B cell (primary cell): Measurements from ENCODE around the gene ADAMTSL2. TPM values are rescaled to one million over a fixed set of nuclear protein-coding genes. Genes with fewer than 3 reads are reported as not detected.

Source experiments
- ATAC-seq: fragments of 200-7000 bp; cut with Tn5 transposase; one replicate; pipeline ENCODE4 v1.10.0; 2021; ENCODE audit warnings: low read depth, mild to moderate bottlenecking, moderate number of reproducible peaks, moderate library complexity
- CTCF ChIA-PET: fragments of 350-600 bp; sonication (Branson Sonifier 250); formaldehyde crosslinking; loops from one replicate; lab custom pipeline; 2021; ENCODE audit warnings: antibody characterized with exemption, inconsistent platforms; lab: Charles Lee
- POLR2A ChIA-PET: fragments of 350-600 bp; sonication (Branson Sonifier 250); formaldehyde crosslinking; loops from one replicate; lab custom pipeline; 2021; ENCODE audit warnings: antibody characterized with exemption; lab: Charles Lee
- DNase-seq: peaks from one replicate; pipeline ENCODE4 v3.0.0; 2013
- H2AFZ ChIP-seq: 2 replicates; pipeline ENCODE4 v1.6.1; 2012; ENCODE audit warnings: mild to moderate bottlenecking, low read depth, low read length; ENCODE audit not compliant: insufficient read depth, poor library complexity, severe bottlenecking
- H3K27ac ChIP-seq, 2 donors: 1 replicate in 1 of 2; 2 replicates in 1 of 2; pipeline ENCODE4 v1.5.1; 2012 to 2013; ENCODE audit warnings: low read length in 2 of 2, mild to moderate bottlenecking in 2 of 2, moderate library complexity in 1 of 2
- H3K27me3 ChIP-seq, 4 experiments: fragments of 200-600 bp in 1 of 4; sonication (generic) in 1 of 4; replicated peaks in 1 of 4; 1 replicate in 2 of 4; 2 replicates in 2 of 4; pipeline versions ENCODE4 v1.6.1 to v1.7.0; 2013 to 2016; ENCODE audit warnings: low read length in 3 of 4, mild to moderate bottlenecking in 2 of 4, mixed read lengths in 1 of 4, moderate library complexity in 1 of 4; ENCODE audit not compliant: insufficient read depth in 4 of 4, control insufficient read depth in 3 of 4; ENCODE audit errors: control extremely low read depth in 1 of 4
- H3K36me3 ChIP-seq, 2 experiments: replicated peaks in 1 of 2; 1 replicate in 1 of 2; 2 replicates in 1 of 2; pipeline versions ENCODE4 v1.6.1 to v1.7.1; 2013; ENCODE audit warnings: low read length in 1 of 2; ENCODE audit not compliant: insufficient read depth in 2 of 2, control insufficient read depth in 1 of 2; ENCODE audit errors: control extremely low read depth in 1 of 2, extremely low read depth in 1 of 2
- H3K4me1 ChIP-seq, 2 donors: fragments of 200-600 bp in 1 of 2; sonication (generic) in 1 of 2; 1 replicate in 1 of 2; 2 replicates in 1 of 2; pipeline versions ENCODE4 v1.5.1 to v1.6.1; 2013 to 2017; ENCODE audit warnings: low read length in 2 of 2; ENCODE audit not compliant: control insufficient read depth in 2 of 2, insufficient read depth in 2 of 2
- H3K4me2 ChIP-seq: replicated peaks from 2 replicates; pipeline ENCODE3; 2012; ENCODE audit warnings: mild to moderate bottlenecking, low read depth, low read length; ENCODE audit not compliant: poor library complexity, severe bottlenecking
- H3K4me3 ChIP-seq, 5 experiments: fragments of 200-600 bp in 1 of 5; sonication (generic) in 1 of 5; 1 replicate in 3 of 5; 2 replicates in 2 of 5; pipeline versions ENCODE4 v1.5.1 to v1.7.0; 2011 to 2016; ENCODE audit warnings: low read length in 4 of 5, mild to moderate bottlenecking in 4 of 5, low read depth in 2 of 5, control low read depth in 1 of 5, moderate library complexity in 1 of 5; ENCODE audit not compliant: insufficient read depth in 1 of 5; ENCODE audit errors: control extremely low read depth in 1 of 5, extremely low read depth in 1 of 5
- H3K79me2 ChIP-seq: fragments of 200-600 bp; sonication (generic); one replicate; pipeline ENCODE4 v1.6.0; 2016; ENCODE audit warnings: low read length; ENCODE audit not compliant: control insufficient read depth, insufficient read depth
- H3K9ac ChIP-seq: fragments of 200-600 bp; sonication (generic); 2 replicates; pipeline ENCODE4 v1.6.1; 2017; ENCODE audit warnings: mild to moderate bottlenecking, low read length, moderate library complexity
- H3K9me3 ChIP-seq, 3 donors: one replicate each; pipeline versions ENCODE4 v1.6.1 to v1.7.1; 2013; ENCODE audit warnings: low read length in 2 of 3; ENCODE audit not compliant: control insufficient read depth in 2 of 3, insufficient read depth in 1 of 3; ENCODE audit errors: control extremely low read depth in 1 of 3
- H4K20me1 ChIP-seq: 2 replicates; pipeline ENCODE4 v1.6.0; 2012; ENCODE audit warnings: mild to moderate bottlenecking, low read length; ENCODE audit not compliant: insufficient read depth, control insufficient read depth, poor library complexity, severe bottlenecking
- H3K27ac Mint-ChIP-seq: one replicate; pipeline ENCODE4 v1.8.0; 2021; ENCODE audit warnings: mixed read lengths
- H3K27me3 Mint-ChIP-seq: one replicate; pipeline ENCODE4 v1.8.0; 2021; ENCODE audit warnings: mixed read lengths
- H3K4me1 Mint-ChIP-seq: one replicate; pipeline ENCODE4 v1.8.0; 2021; ENCODE audit warnings: mixed read lengths
- H3K4me3 Mint-ChIP-seq: one replicate; pipeline ENCODE4 v1.8.0; 2021; ENCODE audit warnings: mixed read lengths
- H3K9me3 Mint-ChIP-seq: one replicate; pipeline ENCODE4 v1.8.0; 2022; ENCODE audit warnings: mixed read lengths; ENCODE audit not compliant: insufficient read depth
- CTCF ChIP-seq: fragments of 200-600 bp; IDR thresholded peaks from one replicate; pipeline ENCODE4 v1.8.0; 2022; ENCODE audit warnings: antibody characterized with exemption, mild to moderate bottlenecking
- EZH2 ChIP-seq: IDR thresholded peaks from 2 replicates; pipeline ENCODE4 v1.6.1; 2012; ENCODE audit warnings: borderline replicate concordance, low read depth, mild to moderate bottlenecking, moderate library complexity, low read length; ENCODE audit not compliant: insufficient read depth, poor library complexity, severe bottlenecking
- WGBS: methylation state at CpG from one replicate; pipeline ENCODE4 v1.1.5; 2013; ENCODE audit warnings: missing lambda C conversion rate; ENCODE audit not compliant: insufficient coverage; 5-methylcytosine and 5-hydroxymethylcytosine counted together
- intact Hi-C: fragments of 100-400 bp; cut with micrococcal nuclease; formaldehyde crosslinking; loops from one replicate; pipeline ENCODE4 v1.10.0; 2022
- polyA plus RNA-seq: library from polyadenylated mRNA; depleted of rRNA; stranded (reverse); fragments of >200 nt; gene quantifications from 2 replicates; pipeline ENCODE4 v1.2.3, GENCODE V29; 2012
- total RNA-seq, 2 donors: library from RNA; stranded (reverse); fragments of 120-200 nt in 1 of 2; gene quantifications; 1 replicate in 1 of 2; 2 replicates in 1 of 2; pipeline versions ENCODE4 v1.2.3 to v1.2.4, GENCODE V29; 2013 to 2022

ADAMTSL2 gene
- total and polyA plus RNA-seq, 2 donors (not counting 1 experiment from before 2014, with no cell fraction given): 0.03 TPM; not detected in 1

GRCh38 chr9:133515615-133516255 lies 18.8 kb upstream of the ADAMTSL2 start:
- H3K79me2 ChIP-seq: no peaks in the 10 kb centered on the region
- H3K36me3 ChIP-seq: no peaks in the 10 kb centered on the region
- POLR2A ChIA-PET: no interaction called here
- H2AFZ ChIP-seq: no peak overlapping the region
- DNase-seq: no peak
- H3K4me1 Mint-ChIP-seq: no peaks in the 10 kb centered on the region
- H3K4me2 ChIP-seq: no peak overlapping the region
- H3K27ac Mint-ChIP-seq: no peak overlapping the region
- no peak for ATAC-seq
- H3K9me3 Mint-ChIP-seq: no peaks in the 10 kb centered on the region
- no peaks in the 10 kb centered on the region for H3K4me1 ChIP-seq
- H3K27me3 ChIP-seq: peaks cover 0 to 4% (median 0%) of the 10 kb centered on the region in 4 experiments
- H4K20me1 ChIP-seq: no peaks in the 10 kb centered on the region
- TF ChIP-seq CTCF: no peak
- TF ChIP-seq EZH2: no peak
- H3K27ac ChIP-seq: no peak overlapping the region
- no peak overlapping the region for H3K9ac ChIP-seq
- 96% methylated on average over 17 of the region's 17 CpGs for WGBS
- peaks cover 8% of the 10 kb centered on the region for H3K27me3 Mint-ChIP-seq
- H3K4me3 Mint-ChIP-seq: no peak overlapping the region
- H3K4me3 ChIP-seq: no peak overlapping the region
- CTCF ChIA-PET: no interaction called here
- peaks cover 0 to 5% (median 0%) of the 10 kb centered on the region in 3 donors for H3K9me3 ChIP-seq
- intact Hi-C loops: no loop called here

GRCh38 chr9:133516256-133516960 lies 18.1 kb upstream of the ADAMTSL2 start:
- H3K4me3 ChIP-seq: no peak overlapping the region

More at GRCh38 chr9:133516256-133516960, 18.1 kb upstream of the ADAMTSL2 start:
- WGBS: 78% methylated on average over 10 of the region's 11 CpGs
- H3K27ac Mint-ChIP-seq: no peak overlapping the region
- Histone ChIP-seq H3K9ac (no peak overlapping the region), H3K79me2 (no peaks in the 10 kb centered on the region), H3K9me3 (peaks cover 0 to 5% (median 0%) of the 10 kb centered on the region in 3 donors), H3K36me3 (no peaks in the 10 kb centered on the region), H3K4me1 (no peaks in the 10 kb centered on the region), H3K4me2 (no peak overlapping the region), H3K27me3 (peaks cover 0 to 4% (median 0%) of the 10 kb centered on the region in 4 experiments), H3K27ac (no peak overlapping the region), H4K20me1 (no peaks in the 10 kb centered on the region), H2AFZ (no peak overlapping the region)
- ChIA-PET POLR2A (no interaction called here), CTCF (no interaction called here)
- H3K4me1 Mint-ChIP-seq: no peaks in the 10 kb centered on the region
- H3K4me3 Mint-ChIP-seq: no peak overlapping the region
- no peak for ATAC-seq
- H3K27me3 Mint-ChIP-seq: peaks cover 8% of the 10 kb centered on the region
- H3K9me3 Mint-ChIP-seq: no peaks in the 10 kb centered on the region
- no peak for DNase-seq
- TF ChIP-seq EZH2 (no peak), CTCF (no peak)
- intact Hi-C loops: no loop called here
